Measurements from ENCODE around the gene BCAS4.
"Not testable (repeated sequence)": the region's sequence is repeated elsewhere in the genome, so short reads cannot be mapped to it uniquely, and the experiment has no call there.

- not testable (repeated sequence) for TF ChIP-seq POLR2A, CTCF, POLR2AphosphoS5 (IDR thresholded peaks at IDR 0.05)
Measured at GRCh38 chr20:50766955-50767809, 27.7 kb upstream of the BCAS4 start.

Measured in breast epithelium (tissue), 3 donors.